ENCODE data around the gene MBD3L3. TPM values are rescaled to one million over a fixed set of nuclear protein-coding genes. Genes with fewer than 3 reads are reported as not detected.
"Not testable (repeated sequence)": the region's sequence is repeated elsewhere in the genome, so short reads cannot be mapped to it uniquely, and the experiment has no call there.

MBD3L3 gene
- total RNA-seq, 2 experiments from 2014 or later = not detected

DNA sequence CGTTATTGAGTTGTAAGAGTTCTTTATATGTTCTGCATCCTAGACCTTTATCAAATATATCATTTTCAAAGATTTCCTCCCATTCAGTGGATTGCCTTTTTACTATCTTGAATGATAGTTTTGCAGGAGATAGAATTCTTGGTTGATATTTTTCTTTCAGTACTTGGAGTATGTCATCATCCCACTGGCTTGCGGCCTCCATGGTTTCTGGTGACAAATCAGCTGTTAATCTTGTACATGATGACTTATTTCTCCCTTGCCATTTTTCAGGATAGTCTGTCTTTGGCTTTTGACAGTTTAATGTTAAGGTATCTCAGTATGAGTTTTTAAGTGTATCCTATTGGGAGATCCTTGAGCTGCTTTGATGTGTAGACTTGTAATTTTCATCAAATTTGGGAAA lies 19.5 kb upstream of the MBD3L3 start:
- CTCF ChIA-PET = no interaction called here
- H3K27me3 Mint-ChIP-seq = no peaks in the 10 kb centered on the region

DNA sequence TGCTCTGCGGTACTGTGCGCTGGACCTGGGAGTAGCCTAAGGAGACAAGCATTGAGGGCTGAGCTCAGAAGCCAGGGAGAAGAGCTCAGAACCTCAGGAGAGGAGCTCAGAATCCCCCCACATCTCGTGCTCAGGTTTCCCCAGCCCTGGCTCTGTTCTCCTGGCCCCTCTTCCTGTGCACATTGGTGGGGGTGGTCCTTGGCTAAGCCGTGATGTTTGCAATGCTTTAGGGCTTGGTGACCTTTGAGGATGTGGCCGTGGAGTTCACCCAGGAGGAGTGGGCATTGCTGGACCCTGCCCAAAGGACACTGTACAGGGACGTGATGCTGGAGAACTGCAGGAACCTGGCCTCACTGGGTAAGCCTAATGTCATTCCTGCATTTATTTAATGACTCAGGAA lies 17.7 kb upstream of the MBD3L3 start:
- Mint-ChIP-seq H3K27ac (no peak overlapping the region), H3K4me3 (no peak overlapping the region), H3K9me3 (ENCODE audit: low read depth) (peaks cover 34% of the 10 kb centered on the region), H3K4me1 (peaks cover 8% of the 10 kb centered on the region), H3K36me3 (ENCODE audit: low read depth) (peaks cover 91% of the 10 kb centered on the region), H3K27me3 (no peaks in the 10 kb centered on the region)
- intact Hi-C loops (cut with DNase I, micrococcal nuclease) = no loop called here
- ChIA-PET POLR2A (no interaction called here), CTCF (no interaction called here)
- DNase-seq (no peak), ATAC-seq (no peak)

More for the DNA sequence above, 19.5 kb upstream of the MBD3L3 start:
- intact Hi-C loops (cut with DNase I, micrococcal nuclease) = no loop called here
- peaks cover 42% of the 10 kb centered on the region for H3K9me3 Mint-ChIP-seq (ENCODE audit: low read depth)
- peaks cover 96% of the 10 kb centered on the region for H3K36me3 Mint-ChIP-seq (ENCODE audit: low read depth)
- H3K4me3 Mint-ChIP-seq = no peak overlapping the region
- DNase-seq = peak; percentile 20
- no peak for ATAC-seq
- POLR2A ChIA-PET = no interaction called here
- no peaks in the 10 kb centered on the region for H3K4me1 Mint-ChIP-seq
- no peak overlapping the region for H3K27ac Mint-ChIP-seq

DNA sequence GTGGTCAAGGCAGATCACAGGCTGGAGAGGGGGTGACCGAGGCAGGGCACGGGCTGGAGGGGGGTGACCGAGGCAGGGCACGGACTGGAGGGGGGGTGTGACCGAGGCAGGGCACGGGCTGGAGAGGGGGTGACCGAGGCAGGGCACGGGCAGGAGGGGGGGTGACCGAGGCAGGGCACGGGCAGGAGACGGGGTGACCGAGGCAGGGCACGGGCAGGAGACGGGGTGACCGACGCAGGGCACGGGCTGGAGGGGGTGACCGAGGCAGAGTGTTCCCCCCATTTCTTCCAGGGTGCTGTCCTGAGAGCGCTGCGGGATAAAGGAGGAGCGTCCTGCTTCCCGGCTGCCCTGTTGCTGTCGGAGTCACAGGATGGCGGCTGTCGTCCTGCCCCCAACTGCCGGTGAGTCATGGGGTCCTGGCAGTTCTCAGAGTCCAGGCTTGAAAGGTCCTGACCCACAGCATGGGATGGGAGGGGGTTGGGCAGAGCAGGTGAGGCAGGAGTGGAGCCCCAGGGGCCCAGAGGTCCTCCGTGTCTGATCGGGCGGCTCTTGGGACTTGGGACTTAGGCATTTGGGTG lies 16.3 kb upstream of the MBD3L3 start:
- H3K9me3 Mint-ChIP-seq (ENCODE audit: low read depth) = peaks cover 26% of the 10 kb centered on the region
- DNase-seq (no peak), ATAC-seq (no peak)
- H3K27me3 Mint-ChIP-seq = no peaks in the 10 kb centered on the region
- peaks cover 87% of the 10 kb centered on the region for H3K36me3 Mint-ChIP-seq (ENCODE audit: low read depth)
- no peak overlapping the region for H3K27ac Mint-ChIP-seq
- CTCF ChIA-PET = no interaction called here
- POLR2A ChIA-PET = no interaction called here
- intact Hi-C loops (cut with DNase I, micrococcal nuclease) = no loop called here
- no peak overlapping the region for H3K4me3 Mint-ChIP-seq
- H3K4me1 Mint-ChIP-seq = peaks cover 13% of the 10 kb centered on the region

DNA sequence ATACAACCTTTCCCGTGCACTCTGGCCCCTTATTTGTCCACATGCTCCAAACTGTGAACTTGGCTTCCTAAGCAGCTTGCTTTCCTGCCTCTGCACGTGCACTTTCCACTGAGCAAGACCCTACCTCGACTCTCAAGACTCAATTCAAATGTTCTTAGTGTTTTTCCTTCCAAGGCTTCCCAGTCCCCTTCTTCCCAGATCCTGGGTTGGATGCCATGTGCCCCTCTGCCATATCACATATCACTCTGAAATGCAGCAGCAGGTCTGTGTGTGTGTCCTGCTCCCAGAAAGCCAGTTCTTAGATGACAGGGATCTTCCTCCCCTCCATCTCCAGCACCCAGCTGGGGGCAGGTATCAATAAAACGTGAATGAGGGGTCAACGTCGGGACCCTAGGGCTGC lies 14.1 kb upstream of the MBD3L3 start:
- H3K27ac Mint-ChIP-seq = no peak overlapping the region
- ATAC-seq = no peak
- H3K9me3 Mint-ChIP-seq (ENCODE audit: low read depth) = peaks cover 11% of the 10 kb centered on the region
- no peaks in the 10 kb centered on the region for H3K27me3 Mint-ChIP-seq
- CTCF ChIA-PET = no interaction called here
- no peak for DNase-seq
- POLR2A ChIA-PET = no interaction called here
- intact Hi-C loops (cut with DNase I, micrococcal nuclease) = no loop called here
- H3K36me3 Mint-ChIP-seq (ENCODE audit: low read depth) = peaks cover 65% of the 10 kb centered on the region
- H3K4me3 Mint-ChIP-seq = peak overlapping the region; percentile 6
- peaks cover 17% of the 10 kb centered on the region for H3K4me1 Mint-ChIP-seq

DNA sequence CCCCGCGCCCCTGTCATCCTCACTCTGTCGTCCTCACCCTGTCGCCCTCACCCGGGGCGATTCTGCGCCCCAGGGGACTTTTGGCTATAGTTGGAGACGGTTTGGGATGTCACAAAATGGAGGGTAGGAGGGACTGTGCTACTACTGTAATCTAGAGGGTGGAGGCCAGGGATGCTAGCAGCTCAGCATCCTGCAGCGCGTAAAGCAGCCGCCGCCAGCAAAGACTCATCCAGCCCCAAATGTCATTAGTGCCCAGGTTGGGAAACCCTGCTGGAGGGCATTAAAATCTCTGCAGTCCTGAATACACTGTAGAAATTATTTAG lies 11.4 kb upstream of the MBD3L3 start:
- Mint-ChIP-seq H3K27me3 (no peaks in the 10 kb centered on the region), H3K9me3 (ENCODE audit: low read depth) (peaks cover 2% of the 10 kb centered on the region), H3K27ac (peak overlapping the region; percentile 77), H3K4me1 (peaks cover 17% of the 10 kb centered on the region), H3K4me3 (peak overlapping the region; percentile 90), H3K36me3 (ENCODE audit: low read depth) (peaks cover 39% of the 10 kb centered on the region)
- no peak for DNase-seq
- ATAC-seq = peak; percentile 24
- CTCF ChIA-PET = interaction anchor here (0.5 to 1.9 kb wide), 4 partner anchors 30 to 106 kb away, joined by 3 to 6 read pairs (median 6); no protein-coding TSS in a partner anchor
- intact Hi-C loops (cut with DNase I, micrococcal nuclease) = loop anchor here in 1 of 2 experiments (1.0 kb wide), 2 partner anchors 29 to 303 kb away; partner anchors contain the start of gene SH2D3A
- POLR2A ChIA-PET = interaction anchor here (0.5 to 1.2 kb wide), 3 partner anchors 29 to 275 kb away, joined by 3 to 8 read pairs (median 6); no protein-coding TSS in a partner anchor

DNA sequence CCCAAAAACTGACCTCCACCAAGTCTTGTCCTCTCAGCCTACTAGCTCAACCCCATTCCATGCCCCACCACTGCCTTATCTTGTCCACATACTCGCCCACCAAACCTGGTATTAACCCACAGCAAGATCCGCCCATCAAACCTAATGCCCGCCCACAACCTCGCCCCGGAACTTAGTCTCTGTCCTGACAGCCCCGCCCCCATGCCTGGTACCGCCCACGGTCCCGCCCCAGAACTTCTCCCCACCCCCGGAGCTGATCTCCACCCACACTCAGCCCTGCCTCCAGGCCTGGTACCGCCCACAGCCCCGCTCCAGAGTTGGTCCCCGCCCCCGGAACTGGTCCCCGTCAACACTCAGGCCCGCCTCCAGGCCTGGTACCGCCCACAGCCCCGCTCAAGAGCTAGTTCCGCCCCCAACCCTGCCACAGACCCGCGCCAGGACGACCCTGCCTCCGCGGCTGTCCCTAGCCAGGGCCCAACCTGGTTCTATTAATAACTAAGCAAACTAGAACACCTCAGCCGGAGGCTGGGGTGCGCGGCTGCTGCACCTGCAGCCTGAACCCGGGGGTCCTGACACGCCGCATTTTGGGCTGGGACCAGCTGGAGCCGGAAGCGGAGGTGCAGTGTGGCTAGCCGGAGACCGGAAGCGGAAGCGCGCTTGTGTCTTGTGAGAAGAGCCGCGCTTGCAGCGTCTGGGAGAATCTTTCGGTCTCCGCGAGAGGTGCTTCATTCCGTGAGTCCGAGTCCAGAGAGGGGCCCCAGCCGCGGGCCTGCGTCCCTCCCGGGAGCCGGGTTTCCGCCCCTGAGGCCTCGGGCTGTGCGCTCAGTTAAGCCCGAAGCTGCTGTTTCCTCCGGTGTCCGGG lies 10.8 kb upstream of the MBD3L3 start, which contains the start of gene ZNF557:
Gene ZNF557 (plus strand): TSS at position 662 of the 862 bp plus-strand sequence. CDS start 5,372 bp downstream, outside the sequence.
- peaks cover 17% of the 10 kb centered on the region for H3K4me1 Mint-ChIP-seq
- ATAC-seq (peak; percentile 96), DNase-seq (peak; percentile 100)
- peak within 1 kb of the TSS; percentile 77 for H3K27ac Mint-ChIP-seq
- intact Hi-C loops (cut with DNase I, micrococcal nuclease) = loop anchor here in 1 of 2 experiments (1.0 kb wide), 2 partner anchors 30 to 302 kb away; partner anchors contain the start of gene SH2D3A
- H3K36me3 Mint-ChIP-seq (ENCODE audit: low read depth) = peaks cover 33% of the 10 kb centered on the region
- POLR2A ChIA-PET = interaction anchor here (0.6 to 1.2 kb wide), 3 partner anchors 30 to 276 kb away, joined by 3 to 8 read pairs (median 3); no protein-coding TSS in a partner anchor
- no peaks in the 10 kb centered on the region for H3K27me3 Mint-ChIP-seq
- peaks cover under 1% of the 10 kb centered on the region for H3K9me3 Mint-ChIP-seq (ENCODE audit: low read depth)
- H3K4me3 Mint-ChIP-seq = peak within 1 kb of the TSS; percentile 90
- CTCF ChIA-PET = interaction anchor here (0.7 to 1.9 kb wide), 4 partner anchors 30 to 285 kb away, joined by 3 to 6 read pairs (median 6); no protein-coding TSS in a partner anchor

DNA sequence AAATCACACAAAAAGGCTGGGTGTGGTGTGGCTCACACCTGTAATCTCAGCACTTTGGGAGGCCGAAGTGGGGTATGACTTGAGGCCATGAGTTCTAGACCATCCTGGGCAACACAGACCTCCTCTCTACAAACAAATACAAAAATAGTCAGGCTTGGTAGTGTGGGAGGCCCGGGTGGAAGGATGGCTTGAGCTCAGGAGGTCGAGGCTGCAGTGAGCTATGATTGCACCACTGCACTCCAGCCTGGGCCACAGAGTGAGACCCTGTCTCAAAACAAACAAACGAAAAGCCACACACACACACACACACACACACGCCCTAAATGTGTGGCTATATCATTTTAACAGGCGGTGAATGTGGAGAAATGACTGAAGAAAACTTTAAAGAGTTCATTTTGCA lies 10.1 kb upstream of the MBD3L3 start:
- H3K9me3 Mint-ChIP-seq (ENCODE audit: low read depth) = no peaks in the 10 kb centered on the region

DNA sequence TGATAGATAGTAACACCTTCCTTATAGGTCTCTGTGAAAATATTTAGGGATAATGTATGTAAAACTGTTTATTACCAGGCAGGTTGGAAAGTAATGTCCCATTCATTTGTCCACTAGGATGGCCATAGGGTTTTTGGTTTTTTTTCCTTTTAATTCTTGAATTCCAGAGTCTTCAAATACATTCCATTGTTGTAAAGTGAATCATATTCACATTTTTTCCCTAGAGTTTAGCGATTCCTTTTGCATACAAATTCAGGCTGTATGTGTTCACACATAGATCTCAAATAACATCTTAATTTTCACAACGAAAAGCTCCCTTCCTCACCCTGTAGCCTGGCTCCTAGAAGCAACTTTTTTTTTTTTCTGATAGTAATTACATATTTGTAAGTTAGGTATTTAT lies 9.2 kb upstream of the MBD3L3 start:
- ChIA-PET CTCF (interaction anchor here (0.7 kb wide), 1 partner anchor 208 kb away, joined by 3 read pairs; no protein-coding TSS in a partner anchor), POLR2A (interaction anchor here (0.7 kb wide), 1 partner anchor 554 kb away, joined by 3 read pairs; no protein-coding TSS in a partner anchor)

More for the DNA sequence above, 10.1 kb upstream of the MBD3L3 start:
- ChIA-PET POLR2A (interaction anchor here (0.6 to 1.2 kb wide), 2 partner anchors 31 to 69 kb away, joined by 3 to 8 read pairs; no protein-coding TSS in a partner anchor), CTCF (interaction anchor here (1.8 to 1.9 kb wide), 2 partner anchors 31 to 105 kb away, joined by 6 read pairs; no protein-coding TSS in a partner anchor)
- no peak for ATAC-seq
- Mint-ChIP-seq H3K27me3 (no peaks in the 10 kb centered on the region), H3K4me1 (peaks cover 17% of the 10 kb centered on the region), H3K4me3 (peak overlapping the region; percentile 90), H3K36me3 (ENCODE audit: low read depth) (peaks cover 27% of the 10 kb centered on the region), H3K27ac (peak overlapping the region; percentile 77)
- no peak for DNase-seq
- intact Hi-C loops (cut with DNase I, micrococcal nuclease) = no loop called here

DNA sequence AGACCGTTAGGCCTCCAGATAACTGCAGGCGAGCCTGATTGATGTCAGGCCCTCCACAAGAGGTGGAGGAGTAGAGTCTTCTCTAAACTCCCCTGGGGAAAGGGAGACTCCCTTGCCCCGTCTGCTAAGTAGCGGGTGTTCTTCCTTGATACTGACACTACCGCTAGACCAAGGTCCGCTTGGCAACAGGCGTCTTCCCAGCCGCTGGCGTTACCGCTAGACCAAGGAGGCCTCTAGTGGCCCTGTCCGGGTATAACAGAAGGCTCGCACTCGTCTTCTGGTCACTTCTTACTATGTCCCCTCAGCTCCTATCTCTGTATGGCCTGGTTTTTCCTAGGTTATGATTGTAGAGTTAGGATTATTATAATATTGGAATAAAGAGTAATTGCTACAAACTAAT lies 8.6 kb upstream of the MBD3L3 start:
- H3K4me3 Mint-ChIP-seq; H3K27me3 Mint-ChIP-seq; H3K27ac Mint-ChIP-seq; ATAC-seq; H3K9me3 Mint-ChIP-seq (ENCODE audit: low read depth); intact Hi-C loops (cut with DNase I, micrococcal nuclease): not testable (repeated sequence)
- ChIA-PET POLR2A (interaction anchor here (0.7 kb wide), 1 partner anchor 554 kb away, joined by 3 read pairs; no protein-coding TSS in a partner anchor), CTCF (interaction anchor here (0.7 kb wide), 1 partner anchor 208 kb away, joined by 3 read pairs; no protein-coding TSS in a partner anchor)
- peak; percentile 42 for DNase-seq
- H3K36me3 Mint-ChIP-seq (ENCODE audit: low read depth) = peaks cover 16% of the 10 kb centered on the region
- peaks cover 12% of the 10 kb centered on the region for H3K4me1 Mint-ChIP-seq

More for the DNA sequence above, 9.2 kb upstream of the MBD3L3 start:
- H3K27ac Mint-ChIP-seq = no peak overlapping the region
- DNase-seq (no peak), ATAC-seq (no peak)
- H3K4me3 Mint-ChIP-seq = no peak overlapping the region
- no peaks in the 10 kb centered on the region for H3K9me3 Mint-ChIP-seq (ENCODE audit: low read depth)
- H3K36me3 Mint-ChIP-seq (ENCODE audit: low read depth) = peaks cover 22% of the 10 kb centered on the region
- intact Hi-C loops (cut with DNase I, micrococcal nuclease) = no loop called here
- H3K27me3 Mint-ChIP-seq = no peaks in the 10 kb centered on the region
- H3K4me1 Mint-ChIP-seq = peaks cover 16% of the 10 kb centered on the region

DNA sequence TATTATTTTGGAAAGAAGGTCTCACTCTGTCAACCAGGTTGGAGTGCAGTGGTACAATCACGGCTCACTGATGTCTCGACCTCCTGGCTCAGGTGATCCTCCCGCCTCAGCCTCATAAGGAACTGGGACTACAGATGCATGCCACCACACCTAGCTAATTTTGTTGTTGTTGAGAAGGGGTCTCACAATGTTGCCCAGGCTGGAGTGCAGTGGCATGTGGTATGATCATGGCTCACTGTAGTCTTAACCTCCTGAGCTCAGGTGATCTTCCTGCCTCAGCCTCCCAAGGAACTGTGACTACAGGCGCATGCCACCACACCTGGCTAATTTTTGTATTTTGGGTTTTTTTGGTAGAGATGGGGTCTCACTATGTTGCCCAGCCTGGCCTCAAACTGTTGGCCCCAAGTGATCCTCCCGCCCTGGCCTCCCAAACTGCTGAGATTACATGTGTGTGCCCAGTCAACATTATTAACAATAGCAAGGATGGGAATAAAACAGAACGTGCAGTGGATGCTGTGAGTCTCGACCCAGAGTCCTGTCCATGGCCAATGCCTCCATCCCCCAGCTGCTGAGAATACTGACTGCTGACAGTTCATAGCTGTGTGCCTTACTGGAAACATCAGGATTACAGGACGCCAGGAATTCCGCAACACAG lies 5.4 kb upstream of the MBD3L3 start:
- no peak overlapping the region for H3K27ac Mint-ChIP-seq
- DNase-seq (peak; percentile 33), ATAC-seq (peak; percentile 55)
- CTCF ChIA-PET = interaction anchor here (0.7 kb wide), 1 partner anchor 56 kb away, joined by 3 read pairs; no protein-coding TSS in a partner anchor
- intact Hi-C loops (cut with DNase I, micrococcal nuclease) = no loop called here
- no peaks in the 10 kb centered on the region for H3K27me3 Mint-ChIP-seq
- no peaks in the 10 kb centered on the region for H3K36me3 Mint-ChIP-seq (ENCODE audit: low read depth)
- no peaks in the 10 kb centered on the region for H3K9me3 Mint-ChIP-seq (ENCODE audit: low read depth)
- H3K4me1 Mint-ChIP-seq = peaks cover 2% of the 10 kb centered on the region
- no peak overlapping the region for H3K4me3 Mint-ChIP-seq
- POLR2A ChIA-PET = no interaction called here

DNA sequence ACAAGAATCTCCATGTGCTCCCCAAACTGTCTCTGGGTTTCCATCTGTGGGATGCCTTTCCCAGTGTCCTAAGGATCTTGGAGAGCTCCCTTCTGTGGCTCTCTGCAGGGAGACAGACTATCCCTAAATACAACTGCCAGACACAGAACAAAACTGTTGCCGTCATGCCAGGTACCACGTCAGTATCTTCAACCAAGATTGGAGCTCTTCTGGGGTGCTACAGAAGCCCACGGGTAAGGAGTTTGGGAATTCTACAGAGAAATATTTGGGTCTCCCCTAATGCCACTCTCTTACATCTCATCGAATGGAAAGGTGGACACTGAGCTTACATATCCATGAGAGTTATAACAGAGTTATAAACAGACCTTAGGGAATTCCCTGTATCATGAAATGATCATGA lies 4.9 kb upstream of the MBD3L3 start:
- DNase-seq = no peak
- POLR2A ChIA-PET = no interaction called here
- intact Hi-C loops (cut with DNase I, micrococcal nuclease) = no loop called here
- peak; percentile 57 for ATAC-seq
- Mint-ChIP-seq H3K27me3 (no peaks in the 10 kb centered on the region), H3K36me3 (ENCODE audit: low read depth) (no peaks in the 10 kb centered on the region), H3K4me3 (no peak overlapping the region), H3K9me3 (ENCODE audit: low read depth) (no peaks in the 10 kb centered on the region), H3K4me1 (no peaks in the 10 kb centered on the region), H3K27ac (no peak overlapping the region)
- CTCF ChIA-PET = interaction anchor here (0.5 to 1.0 kb wide), 2 partner anchors 50 to 1291 kb away, joined by 3 read pairs; no protein-coding TSS in a partner anchor
